Brain pericyte (primary cell): ENCODE data around the gene MS4A18.
"Not testable (repeated sequence)": the region's sequence is repeated elsewhere in the genome, so short reads cannot be mapped to it uniquely, and the experiment has no call there.

Experiments used
- DNase-seq: peaks from one replicate; pipeline ENCODE4 v3.0.0-alpha.2; 2012; ENCODE audit warnings: low read depth, low spot score

The MS4A18 gene

DNA sequence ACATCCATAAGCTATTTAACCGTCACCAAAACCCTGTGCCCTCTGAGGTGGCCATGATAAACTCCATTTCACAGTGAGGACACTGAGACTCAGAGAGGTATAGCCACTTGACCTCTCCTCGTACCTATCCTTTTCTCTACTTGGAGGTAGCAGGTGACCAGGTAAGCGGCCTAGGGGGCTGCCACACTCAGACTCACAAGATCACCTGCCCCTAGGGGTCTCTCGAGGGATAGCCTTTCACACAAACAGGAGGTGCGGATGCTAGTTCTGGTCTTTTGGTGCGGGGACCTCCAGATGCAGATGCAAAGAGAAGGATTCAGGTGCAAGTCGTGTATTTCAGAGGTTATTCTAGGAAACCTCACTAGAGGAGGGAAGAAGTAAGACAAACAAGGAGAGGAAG, 14.6 kb downstream of the MS4A18 start:
- DNase-seq, result no peak

DNA sequence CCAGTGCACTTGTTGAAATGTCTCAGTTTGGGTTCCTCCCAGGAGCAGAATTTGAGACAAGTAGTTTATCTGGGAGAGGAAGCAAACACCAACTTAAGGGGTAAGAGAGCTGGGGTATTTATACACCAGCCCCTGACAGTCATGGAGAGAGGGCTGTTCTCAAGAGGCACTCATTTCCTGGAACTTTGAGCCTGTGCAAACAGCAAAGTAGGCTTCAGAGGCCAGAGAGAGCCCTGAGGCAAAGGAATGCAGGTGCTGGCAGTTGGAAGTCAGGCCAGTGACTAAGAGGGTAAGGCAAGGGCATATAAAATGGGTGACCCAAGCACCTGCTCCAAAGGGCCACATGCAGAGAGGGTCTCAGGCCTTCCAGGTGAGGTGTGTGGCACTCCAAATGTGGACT, 16.1 kb downstream of the MS4A18 start:
- no peak for DNase-seq

DNA sequence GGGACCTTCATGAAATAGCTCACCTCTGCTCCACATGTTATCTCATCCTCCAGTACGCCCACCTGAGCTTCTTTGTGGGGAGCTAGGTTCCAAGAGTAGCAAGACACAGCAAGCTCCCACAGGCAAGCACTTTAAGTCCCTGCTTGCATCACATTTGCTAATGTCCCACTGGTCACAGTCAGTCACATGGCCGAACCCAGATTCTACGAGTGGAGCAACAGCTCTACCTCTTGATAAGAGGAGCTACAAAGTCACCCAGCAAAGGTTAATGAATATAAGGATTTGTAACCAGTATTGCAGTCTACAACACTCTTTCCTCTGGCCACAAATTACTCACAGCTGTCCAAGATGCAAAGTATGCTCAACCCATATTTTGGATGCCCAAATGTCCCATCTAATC, 16.9 kb downstream of the MS4A18 start:
- no peak for DNase-seq

DNA sequence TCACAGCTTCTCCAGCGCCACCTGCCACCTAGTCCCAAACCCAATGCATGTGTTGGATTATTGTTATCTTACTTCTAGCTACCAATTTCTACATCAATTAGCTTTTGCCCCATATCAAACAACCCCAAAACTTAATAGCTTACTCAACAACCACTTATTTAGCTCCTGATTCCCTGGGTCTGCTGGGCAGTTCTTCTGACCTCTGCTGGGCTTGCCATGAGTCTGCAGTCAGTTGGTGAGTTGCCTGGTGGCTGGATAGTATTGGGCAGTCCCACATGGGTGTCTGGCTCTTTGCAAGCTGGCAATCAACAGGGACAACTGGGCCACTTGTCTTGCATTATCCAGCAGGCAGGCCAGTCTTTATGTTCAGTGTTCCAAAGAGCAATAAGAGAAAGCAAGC, 18.5 kb downstream of the MS4A18 start:
- no peak for DNase-seq

DNA sequence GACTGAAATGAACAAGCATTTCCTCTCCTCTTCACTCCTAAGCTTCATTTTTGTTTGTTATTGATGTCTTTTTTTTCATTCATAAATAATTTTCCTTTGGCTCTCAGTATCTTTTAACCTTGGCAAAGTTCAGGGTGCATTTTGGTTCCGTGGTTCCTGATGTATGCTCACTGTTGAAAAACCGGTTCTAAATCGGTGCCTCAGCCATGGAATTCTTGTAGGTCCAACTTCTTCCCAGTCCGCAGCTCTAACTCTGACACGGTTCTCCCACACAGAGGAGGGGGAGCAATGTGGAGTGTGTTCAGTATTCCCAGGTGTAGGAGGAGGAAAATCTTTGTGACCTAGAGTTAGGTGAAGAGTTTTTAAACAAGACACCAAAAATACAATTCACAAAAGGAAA, 19.6 kb downstream of the MS4A18 start:
- no peak for DNase-seq

DNA sequence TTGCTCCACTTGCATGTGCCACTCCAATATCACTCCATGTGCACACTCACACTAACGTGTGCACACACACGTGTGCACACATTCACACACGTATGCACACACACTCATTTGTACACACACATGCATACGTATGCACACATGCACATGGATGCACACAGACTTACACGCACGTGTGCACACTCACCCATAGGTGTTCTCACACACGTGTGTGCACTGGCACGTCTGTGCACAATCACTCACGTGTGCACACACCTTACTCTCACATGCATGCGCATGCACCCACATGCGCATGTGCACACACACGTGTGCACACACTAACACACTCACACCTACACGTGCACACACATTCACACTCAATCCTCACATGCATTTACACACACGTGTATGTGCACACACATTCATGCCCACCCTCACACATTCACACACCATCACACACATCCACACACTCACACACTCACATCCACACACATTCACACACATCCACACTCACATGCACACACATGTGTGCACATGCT, 22.9 kb downstream of the MS4A18 start:
- no peak for DNase-seq

DNA sequence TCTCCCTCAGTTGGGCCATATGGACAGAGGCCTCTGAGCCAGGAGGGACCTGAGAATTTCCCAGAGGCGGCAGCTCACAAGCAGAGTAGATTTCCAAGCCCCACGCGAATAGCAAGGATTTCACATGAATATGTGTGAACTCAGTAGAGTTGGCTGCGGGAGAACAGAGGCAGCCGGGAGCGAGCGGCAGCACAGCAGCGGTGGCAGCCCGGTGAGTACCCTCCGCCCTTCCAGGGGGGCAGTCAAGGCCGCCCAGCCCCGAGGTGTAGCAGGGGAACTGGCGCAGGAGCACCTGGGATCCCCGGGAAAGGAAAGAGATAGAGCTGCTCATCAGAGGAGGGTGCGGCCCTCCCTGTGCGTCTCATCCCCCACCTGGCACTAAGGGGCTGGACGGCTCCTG, 23.7 kb downstream of the MS4A18 start:
- no peak for DNase-seq

DNA sequence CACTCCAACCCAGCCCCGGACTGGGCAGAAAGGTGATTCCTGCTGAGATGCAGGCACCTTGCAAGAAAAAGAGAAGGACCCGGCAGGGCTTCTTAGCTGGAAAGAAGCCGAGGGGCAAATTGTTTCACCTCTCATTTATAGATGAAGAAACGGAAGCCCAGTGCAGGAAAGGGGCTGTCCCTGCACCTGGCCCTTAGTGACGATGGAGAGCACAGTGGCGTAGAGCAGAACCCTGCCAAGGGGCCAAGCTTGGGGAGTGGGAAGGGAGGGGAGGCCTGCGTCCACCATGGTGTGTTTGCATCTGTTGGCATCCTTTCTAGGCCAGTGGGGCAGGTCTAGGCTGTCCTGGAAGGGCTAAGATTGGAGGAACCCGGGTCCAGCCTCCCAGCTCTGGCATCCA, 24.3 kb downstream of the MS4A18 start:
- DNase-seq, result no peak

DNA sequence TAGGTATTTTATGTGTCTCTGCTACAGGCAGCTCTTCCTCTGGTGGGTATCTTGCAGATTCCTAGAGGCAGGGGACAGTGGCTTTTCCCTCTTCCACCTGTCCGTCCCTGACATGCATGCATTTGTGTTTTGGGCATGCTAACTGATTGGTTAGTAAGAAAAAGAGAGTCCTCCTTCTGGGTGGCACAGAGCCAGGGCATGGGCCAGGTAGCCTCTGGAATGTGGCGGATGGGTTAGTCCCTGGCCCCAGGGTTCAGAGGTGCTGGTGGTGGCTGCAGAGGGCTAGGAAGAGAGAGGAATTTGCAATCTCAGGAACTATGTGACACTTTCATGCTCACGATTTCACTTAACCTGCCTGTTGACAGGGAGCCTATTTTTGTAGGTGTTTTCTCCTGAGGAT, 26.4 kb downstream of the MS4A18 start:
- no peak for DNase-seq

DNA sequence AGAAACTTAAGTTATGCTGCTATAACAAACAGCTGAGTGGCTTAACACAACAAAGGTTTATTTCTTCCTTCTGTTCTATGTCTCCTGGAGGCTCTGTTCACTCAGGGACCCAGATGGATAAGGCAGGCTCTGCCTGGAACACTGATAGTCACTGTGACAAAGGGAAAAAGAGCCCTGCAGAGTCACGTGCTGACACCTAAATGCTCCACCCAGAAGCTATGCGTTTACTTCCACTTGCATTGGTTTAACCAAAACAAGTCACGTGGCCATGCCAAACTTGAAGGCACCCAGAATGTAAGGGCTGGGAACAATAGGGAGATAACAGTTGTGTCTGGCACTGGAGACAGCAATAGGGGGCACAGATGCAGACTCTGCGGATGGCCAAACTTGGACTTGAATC, 28.8 kb downstream of the MS4A18 start:
- no peak for DNase-seq

DNA sequence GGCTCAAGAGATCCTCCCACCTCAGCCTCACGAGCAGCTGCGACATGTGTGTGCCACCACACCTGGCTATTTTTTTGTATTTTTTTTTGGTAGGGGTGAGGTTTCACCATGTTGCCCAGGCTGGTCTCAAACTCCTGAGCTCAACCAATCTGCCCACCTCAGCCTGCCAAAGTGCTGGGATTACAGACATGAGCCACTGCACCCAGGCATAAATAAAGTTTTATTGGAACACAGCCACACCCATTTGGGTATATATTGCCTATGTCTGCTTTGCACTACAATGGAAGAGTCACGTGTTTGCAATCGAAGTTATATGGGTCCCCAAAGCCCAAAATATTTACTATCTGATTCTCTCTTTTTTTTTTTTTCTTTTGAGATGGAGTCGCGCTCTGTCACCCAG, 30.4 kb downstream of the MS4A18 start:
- no peak for DNase-seq

DNA sequence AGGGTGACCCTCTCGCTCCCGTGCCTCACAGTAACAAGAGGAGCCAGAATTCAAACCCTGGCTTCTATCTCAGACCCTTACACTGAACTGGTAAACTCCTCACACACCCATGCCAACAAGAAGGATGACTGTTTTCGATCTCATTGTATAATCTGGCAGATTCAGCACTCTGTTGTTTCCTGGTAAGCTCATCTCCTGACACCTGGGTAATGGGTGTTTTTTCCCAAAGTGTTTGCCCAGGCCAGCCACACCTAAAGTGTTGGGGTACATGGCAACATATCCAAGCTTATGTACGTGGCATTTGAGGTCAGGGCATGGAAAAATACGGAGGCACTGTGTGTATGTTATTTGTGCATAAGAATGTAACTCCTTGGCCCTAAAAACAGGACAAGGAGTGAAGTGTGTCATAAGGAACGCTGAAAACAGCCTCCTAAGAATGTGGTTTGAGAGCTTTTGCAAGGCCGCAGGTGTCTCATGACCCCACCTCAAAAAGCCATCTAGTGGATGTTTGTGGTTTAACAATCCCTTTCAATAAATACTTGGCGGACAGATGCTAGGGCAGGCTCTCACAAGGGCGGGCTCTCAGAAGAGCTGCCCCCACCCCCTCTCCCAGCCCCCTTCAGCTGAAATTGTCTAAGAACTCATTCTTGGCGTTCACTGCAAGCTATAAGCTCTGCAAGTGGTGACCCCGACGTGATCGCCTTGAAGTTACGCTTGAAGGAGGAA, 31.9 kb downstream of the MS4A18 start, which contains the start of gene MS4A15:
Gene MS4A15 (plus strand): TSS at position 561 of the 726 bp plus-strand sequence. CDS start 6,867 bp downstream, outside the sequence.
- DNase-seq, result no peak

DNA sequence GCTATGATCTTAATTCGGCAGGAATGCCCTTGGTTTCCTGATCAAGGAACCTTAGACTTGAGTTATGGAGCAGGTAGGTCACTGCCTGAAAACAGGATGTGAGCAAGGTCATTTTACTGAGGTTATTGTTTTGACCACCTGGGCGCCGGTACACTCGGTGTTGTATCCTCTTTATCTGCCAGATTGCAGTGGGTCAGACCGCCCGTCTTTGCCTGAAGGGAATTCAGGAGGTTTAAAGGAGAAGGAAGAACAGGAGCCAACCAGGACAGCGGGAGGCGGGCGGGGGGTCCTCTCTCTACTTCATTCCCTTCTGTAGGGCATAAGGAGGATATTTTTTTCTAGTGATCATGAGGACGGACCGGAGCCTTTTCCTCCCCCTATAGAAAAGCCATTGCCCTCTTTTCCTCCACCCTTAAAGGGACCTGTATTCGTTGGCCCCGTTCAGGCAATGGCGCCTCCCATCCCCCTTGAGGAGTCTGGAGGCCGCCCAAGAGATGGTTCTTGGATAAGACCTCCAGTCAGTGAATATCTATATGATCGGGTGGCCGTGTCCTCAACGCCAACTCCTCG, 32.8 kb downstream of the MS4A18 start:
- DNase-seq, result no peak

DNA sequence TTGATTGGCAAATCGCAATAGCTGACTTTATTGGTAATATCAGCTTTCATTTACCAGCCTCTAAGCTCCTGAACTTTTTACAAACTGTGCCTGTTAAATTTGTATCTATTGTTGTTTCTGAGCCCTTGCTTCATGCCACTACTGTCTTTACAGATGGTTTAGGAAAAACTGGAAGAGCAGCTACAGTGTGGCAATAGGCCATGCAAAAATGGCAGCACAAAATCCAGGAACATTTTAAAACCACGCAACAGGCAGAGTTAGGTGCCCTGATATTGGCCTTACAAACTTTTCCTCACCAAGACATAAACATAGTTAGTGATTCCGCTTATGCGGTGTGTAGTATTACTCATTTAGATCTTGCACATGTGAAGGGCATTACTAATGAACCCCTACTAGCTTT, 34.2 kb downstream of the MS4A18 start:
- not testable (repeated sequence) for DNase-seq

DNA sequence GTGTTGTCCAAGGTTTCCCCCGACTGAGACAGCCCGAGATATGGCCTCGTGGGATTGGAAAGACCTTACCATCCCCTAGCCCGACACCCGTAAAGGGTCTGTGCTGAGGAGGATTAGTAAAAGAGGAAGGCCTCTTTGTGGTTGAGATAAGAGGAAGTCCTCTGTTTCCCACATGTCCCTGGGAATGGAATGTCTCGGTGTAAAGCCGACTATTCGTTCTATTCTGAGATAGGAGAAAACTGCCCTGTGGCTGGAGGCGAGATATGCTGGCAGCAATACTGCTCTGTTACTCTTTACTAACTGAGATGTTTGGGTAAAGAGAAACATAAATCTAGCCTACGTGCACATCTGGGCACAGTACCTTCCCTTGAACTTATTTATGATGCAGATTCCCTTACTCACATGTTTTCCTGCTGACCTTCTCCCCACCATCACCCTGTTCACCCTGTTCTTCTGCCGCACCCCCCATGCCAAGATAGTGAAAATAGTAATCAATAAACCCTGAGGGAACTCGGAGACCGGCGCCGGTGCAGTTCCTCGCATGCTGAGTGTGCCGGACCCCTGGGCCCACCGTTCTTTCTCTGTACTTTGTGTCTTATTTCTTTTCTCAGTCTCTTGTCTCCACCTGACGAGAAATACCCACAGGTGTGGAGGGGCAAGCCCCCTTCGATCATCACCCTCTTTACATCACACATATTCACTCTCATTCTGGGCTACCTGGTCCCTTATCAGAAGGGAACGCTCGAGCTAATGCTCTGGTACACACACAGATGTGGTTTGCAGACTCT, 35.1 kb downstream of the MS4A18 start:
- not testable (repeated sequence) for DNase-seq

DNA sequence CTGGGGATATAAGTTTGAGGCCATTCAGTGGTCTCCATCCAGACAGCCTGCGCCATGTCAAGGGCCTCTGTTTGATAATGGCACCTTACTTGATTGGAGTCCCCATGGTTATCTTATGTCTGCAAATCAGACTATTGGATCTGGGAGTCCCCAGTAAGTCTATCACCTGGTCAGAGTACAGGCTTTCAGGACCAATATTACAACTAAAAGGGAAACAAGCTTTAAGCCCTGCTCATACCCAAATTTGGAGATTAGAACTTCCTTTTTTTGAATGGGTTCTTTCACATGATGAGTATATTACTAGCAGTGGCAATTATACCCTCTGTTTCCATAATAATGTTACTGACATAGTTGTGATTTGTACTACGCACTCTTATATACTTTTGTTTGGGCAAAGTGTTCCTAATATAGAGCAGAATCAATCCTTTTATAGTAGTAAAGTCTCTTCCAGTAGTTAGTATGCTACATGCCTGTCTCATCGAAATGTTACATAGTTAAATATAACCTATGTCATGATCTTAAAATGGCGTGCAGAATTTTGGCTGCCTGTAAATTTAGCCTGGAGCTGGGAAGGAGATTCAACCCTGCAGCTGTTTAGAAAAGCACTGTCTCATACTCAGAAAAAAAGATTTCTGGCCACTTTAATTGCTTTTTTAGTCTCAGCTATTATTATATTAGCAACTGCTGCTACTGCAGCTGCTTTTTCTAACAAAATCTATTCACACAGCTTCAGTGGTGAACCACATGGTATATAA, 37.1 kb downstream of the MS4A18 start:
- no peak for DNase-seq

DNA sequence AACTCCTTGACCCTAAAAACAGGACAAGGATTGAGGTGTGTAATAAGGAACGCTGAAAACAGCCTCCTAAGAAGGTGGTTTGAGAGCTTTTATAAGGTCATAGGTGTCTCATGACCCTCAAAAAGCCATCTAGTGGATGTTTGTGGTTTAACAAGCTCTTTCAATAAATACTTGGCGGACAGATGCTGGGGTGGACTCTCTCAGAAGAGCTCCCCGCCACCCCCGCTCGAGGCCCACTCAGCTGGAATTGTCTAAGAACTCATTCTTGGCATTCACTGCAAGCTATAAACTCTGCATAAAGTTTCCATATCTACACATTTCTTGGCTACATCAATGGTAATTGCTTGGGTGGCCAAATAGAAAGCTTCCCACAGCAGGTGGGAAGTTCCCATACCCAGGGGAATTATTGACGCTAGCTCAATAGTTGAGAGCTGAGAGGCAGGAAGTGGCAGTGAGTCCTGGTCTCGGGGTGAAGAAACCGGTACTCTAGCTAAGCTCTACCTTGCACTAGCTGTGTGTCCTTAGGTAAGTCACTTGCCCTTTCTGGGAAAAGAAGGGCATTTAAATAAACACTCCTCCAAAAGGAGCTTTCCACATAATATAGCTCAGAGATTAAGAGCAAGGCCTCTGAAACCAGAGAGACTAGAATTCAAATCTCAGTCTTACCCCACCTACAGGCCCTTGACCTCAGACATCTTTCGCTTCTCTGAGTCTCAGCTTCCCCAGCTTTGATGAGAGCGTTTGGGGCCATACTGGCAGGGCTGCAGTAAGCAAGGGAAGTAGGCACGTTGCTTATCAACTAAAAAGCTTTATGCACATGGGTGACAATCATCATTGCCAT, 38.6 kb downstream of the MS4A18 start:
- DNase-seq, result no peak

DNA sequence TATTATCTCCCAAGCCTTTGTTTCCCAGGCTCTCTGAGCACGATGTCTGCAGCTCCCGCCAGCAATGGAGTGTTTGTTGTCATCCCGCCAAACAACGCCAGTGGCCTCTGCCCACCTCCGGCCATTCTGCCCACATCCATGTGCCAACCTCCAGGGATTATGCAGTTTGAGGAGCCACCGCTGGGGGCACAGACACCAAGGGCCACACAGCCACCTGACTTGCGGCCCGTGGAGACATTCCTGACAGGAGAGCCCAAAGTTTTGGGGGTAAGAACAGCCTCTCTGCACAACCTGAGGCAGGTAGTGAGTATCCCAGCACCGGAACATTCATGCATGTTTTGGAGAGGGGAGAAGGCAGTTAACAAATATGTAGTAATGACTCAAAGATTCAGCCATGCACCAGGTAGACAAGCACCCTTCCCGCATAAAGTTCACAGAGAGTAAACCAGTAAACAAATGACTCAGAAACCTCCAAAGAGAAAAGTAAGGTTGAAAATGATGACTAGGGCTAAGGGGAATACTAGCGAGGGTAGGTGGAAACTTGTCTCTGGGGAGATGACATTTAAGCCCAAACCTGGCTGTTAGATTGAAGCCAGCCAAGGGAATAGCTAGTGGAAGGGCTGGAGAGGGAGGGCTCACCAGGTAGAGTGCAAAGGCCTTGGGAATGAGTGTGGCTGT, 39.3 kb downstream of the MS4A18 start:
- no peak for DNase-seq

DNA sequence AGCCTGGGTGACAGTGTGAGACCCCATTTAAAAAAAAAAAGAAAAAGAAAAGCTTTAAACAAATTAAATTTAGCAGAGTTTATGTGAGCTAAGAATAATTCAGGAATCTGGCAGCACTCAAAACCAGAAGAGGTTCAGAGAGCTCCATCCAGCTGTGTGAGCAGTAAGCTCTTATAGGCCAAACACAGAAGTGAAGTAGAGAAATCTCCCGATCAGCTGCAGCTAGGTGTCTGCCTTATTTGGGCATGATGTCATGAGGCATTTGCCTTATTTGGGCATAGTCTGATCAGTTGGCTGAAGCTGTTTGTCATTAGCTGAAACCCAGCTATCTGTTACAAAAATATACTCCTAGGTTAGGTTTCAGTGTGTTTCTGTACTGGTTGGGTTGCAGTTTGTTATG, 40.4 kb downstream of the MS4A18 start:
- no peak for DNase-seq

DNA sequence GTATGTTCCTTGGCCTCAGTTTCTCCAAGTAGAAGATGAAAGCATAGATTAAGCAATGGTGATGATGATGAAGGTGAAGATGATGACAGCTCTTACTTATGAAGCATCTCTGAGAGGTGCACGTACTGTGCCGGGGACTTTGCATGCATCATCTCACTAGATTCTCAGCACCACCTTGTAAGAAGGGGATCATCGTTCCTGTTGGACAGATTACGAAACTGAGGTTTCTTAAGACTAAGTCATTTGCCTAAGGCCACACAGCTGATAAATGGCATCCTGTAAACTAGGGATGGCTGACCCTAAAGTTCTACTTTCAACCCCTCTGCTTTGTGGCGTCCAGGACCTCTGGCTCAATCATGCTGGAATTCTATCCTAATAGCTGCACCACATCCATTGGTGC, 40.8 kb downstream of the MS4A18 start:
- no peak for DNase-seq
